Natural killer cell (primary cell): ENCODE data around the gene ABCA10. TPM values are rescaled to one million over a fixed set of nuclear protein-coding genes. Genes with fewer than 3 reads are reported as not detected.
"Not testable (repeated sequence)": the region's sequence is repeated elsewhere in the genome, so short reads cannot be mapped to it uniquely, and the experiment has no call there.

ENCODE experiments used
- ATAC-seq, 3 donors: fragments of 150-1000 bp in 2 of 3; fragments of 200-7000 bp in 1 of 3; cut with Tn5 transposase; 1 replicate in 1 of 3; 2 replicates in 2 of 3; pipeline ENCODE4 v1.10.0; 2021; ENCODE audit warnings: mild to moderate bottlenecking in 2 of 3, moderate library complexity in 2 of 3
- DNase-seq, 2 donors: peaks; one replicate each; pipeline versions ENCODE4 v3.0.0 to v3.0.0-alpha.2; 2013 to 2021; ENCODE audit warnings: mixed read lengths in 1 of 2
- H3K27ac ChIP-seq: one replicate; pipeline ENCODE4 v1.5.1; 2013; ENCODE audit warnings: mild to moderate bottlenecking, low read length
- H3K27me3 ChIP-seq: one replicate; pipeline ENCODE4 v1.6.1; 2013; ENCODE audit warnings: low read length; ENCODE audit not compliant: control insufficient read depth, insufficient read depth
- H3K36me3 ChIP-seq: one replicate; pipeline ENCODE4 v1.6.1; 2013; ENCODE audit warnings: low read length; ENCODE audit not compliant: control insufficient read depth, insufficient read depth
- H3K4me1 ChIP-seq: one replicate; pipeline ENCODE4 v1.6.1; 2013; ENCODE audit warnings: low read length; ENCODE audit not compliant: control insufficient read depth, insufficient read depth
- H3K4me3 ChIP-seq: one replicate; pipeline ENCODE4 v1.5.1; 2013; ENCODE audit warnings: low read length
- H3K9me3 ChIP-seq: one replicate; pipeline ENCODE4 v1.6.1; 2013; ENCODE audit warnings: low read length; ENCODE audit not compliant: control insufficient read depth, insufficient read depth
- H3K27ac Mint-ChIP-seq, 2 donors: one replicate each; pipeline ENCODE4 v1.8.0; 2022; ENCODE audit warnings: mild to moderate bottlenecking in 2 of 2, mixed read lengths in 2 of 2, moderate library complexity in 1 of 2
- H3K27me3 Mint-ChIP-seq, 2 donors: one replicate each; pipeline ENCODE4 v1.8.0; 2022; ENCODE audit warnings: low read depth in 2 of 2, mixed read lengths in 2 of 2
- H3K36me3 Mint-ChIP-seq: one replicate; pipeline ENCODE4 v1.8.0; 2022; ENCODE audit warnings: mixed read lengths
- H3K4me1 Mint-ChIP-seq, 2 donors: one replicate each; pipeline ENCODE4 v1.8.0; 2022; ENCODE audit warnings: mixed read lengths in 2 of 2
- H3K4me3 Mint-ChIP-seq: one replicate; pipeline ENCODE4 v1.8.0; 2022; ENCODE audit warnings: mild to moderate bottlenecking, moderate library complexity, mixed read lengths
- H3K9me3 Mint-ChIP-seq, 2 donors: one replicate each; pipeline ENCODE4 v1.8.0; 2022; ENCODE audit warnings: mixed read lengths in 2 of 2
- WGBS: methylation state at CpG from one replicate; pipeline ENCODE4 v1.1.7; 2013; ENCODE audit warnings: missing lambda C conversion rate; ENCODE audit not compliant: insufficient coverage; 5-methylcytosine and 5-hydroxymethylcytosine counted together
- intact Hi-C: fragments of 100-400 bp; cut with micrococcal nuclease; formaldehyde crosslinking; loops from one replicate; pipeline ENCODE4 v1.14.2; 2022
- total RNA-seq, 4 donors: library from RNA; stranded (reverse); fragments of 120-200 nt in 1 of 4; gene quantifications; one replicate each; pipeline versions ENCODE4 v1.2.3 to v1.2.4, GENCODE V29; 2013 to 2022
- TF ChIP-seq, protein P1 (sequence below): fragments of 200-600 bp; IDR thresholded peaks from one replicate; pipeline ENCODE4 v1.8.0; 2022; ENCODE audit warnings: antibody characterized with exemption

ABCA10 gene
- total RNA-seq, 3 donors from 2014 or later (not counting 1 experiment from before 2014, with no cell fraction given) = 2.3 to 3.4 (median 2.7) TPM

DNA sequence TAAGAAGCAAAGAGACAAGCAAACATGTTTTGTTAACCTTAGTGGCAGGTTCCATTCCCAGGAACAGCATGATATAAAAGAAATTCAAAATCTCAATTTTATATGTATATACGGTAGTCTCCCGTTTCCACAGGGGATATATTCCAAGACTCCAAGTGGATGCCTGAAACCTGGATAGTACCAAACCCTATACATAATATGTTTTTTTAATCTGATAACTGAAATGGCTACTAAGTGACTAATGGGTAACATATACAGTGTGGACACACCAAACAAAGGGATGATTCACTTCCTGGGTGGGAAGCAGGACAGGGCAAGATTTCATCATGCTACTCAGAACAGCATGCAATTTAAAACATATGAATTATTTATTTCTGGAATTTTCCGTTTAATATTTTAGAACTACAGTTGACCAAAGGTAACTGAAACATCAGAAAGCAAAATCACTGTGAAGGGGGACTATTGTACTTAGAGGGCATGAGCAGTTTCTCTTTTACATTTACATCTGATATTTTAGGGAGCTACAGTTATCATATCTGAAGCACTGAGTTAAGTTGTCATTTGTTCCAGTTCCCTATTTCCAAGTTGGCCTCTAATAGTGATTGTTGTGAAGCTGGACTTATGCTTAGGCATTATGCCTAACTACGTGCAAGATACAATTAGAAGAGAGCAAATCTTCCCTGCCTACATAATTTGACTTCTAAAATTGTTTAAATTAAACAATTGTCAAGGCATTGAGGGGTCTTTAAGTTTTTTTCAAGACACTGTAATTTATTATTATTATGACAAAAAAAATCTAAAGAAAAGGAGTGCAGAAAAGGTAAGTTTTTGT, 52.8 kb downstream of the ABCA10 start:
- H3K4me1 Mint-ChIP-seq = no peaks in the 10 kb centered on the region
- H3K27me3 Mint-ChIP-seq = no peaks in the 10 kb centered on the region
- Histone ChIP-seq H3K9me3 (no peaks in the 10 kb centered on the region), H3K36me3 (no peaks in the 10 kb centered on the region), H3K4me3 (no peak overlapping the region), H3K27ac (no peak overlapping the region), H3K4me1 (no peaks in the 10 kb centered on the region), H3K27me3 (no peaks in the 10 kb centered on the region)
- DNase-seq = no peak
- no peaks in the 10 kb centered on the region for H3K36me3 Mint-ChIP-seq
- no peak overlapping the region for H3K4me3 Mint-ChIP-seq
- ATAC-seq = no peak
- 100% methylated on average over 1 of the region's 4 CpGs for WGBS
- TF ChIP-seq, protein P1, sequence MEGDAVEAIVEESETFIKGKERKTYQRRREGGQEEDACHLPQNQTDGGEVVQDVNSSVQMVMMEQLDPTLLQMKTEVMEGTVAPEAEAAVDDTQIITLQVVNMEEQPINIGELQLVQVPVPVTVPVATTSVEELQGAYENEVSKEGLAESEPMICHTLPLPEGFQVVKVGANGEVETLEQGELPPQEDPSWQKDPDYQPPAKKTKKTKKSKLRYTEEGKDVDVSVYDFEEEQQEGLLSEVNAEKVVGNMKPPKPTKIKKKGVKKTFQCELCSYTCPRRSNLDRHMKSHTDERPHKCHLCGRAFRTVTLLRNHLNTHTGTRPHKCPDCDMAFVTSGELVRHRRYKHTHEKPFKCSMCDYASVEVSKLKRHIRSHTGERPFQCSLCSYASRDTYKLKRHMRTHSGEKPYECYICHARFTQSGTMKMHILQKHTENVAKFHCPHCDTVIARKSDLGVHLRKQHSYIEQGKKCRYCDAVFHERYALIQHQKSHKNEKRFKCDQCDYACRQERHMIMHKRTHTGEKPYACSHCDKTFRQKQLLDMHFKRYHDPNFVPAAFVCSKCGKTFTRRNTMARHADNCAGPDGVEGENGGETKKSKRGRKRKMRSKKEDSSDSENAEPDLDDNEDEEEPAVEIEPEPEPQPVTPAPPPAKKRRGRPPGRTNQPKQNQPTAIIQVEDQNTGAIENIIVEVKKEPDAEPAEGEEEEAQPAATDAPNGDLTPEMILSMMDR = no peak
- intact Hi-C loops = no loop called here
- no peaks in the 10 kb centered on the region for H3K9me3 Mint-ChIP-seq
- no peak overlapping the region for H3K27ac Mint-ChIP-seq

DNA sequence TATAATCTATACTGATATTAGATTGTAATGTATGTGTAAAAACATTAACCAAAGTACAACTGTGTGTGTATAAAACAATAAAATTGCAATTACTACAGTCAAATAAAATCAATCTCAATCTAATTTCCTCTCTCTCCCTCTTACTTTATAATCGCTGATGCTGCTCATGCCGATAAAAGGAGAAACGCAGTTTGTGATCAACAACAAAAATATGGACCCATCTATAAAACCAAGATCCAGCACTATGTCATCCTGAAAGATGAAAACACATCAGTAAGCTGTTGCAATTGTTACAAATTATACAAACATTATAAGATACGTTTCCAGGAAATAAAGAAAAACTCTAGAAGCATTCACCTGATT, 53.4 kb downstream of the ABCA10 start:
- ATAC-seq (no peak), DNase-seq (no peak)
- TF ChIP-seq, protein P1 = no peak
- H3K27me3 Mint-ChIP-seq = no peaks in the 10 kb centered on the region
- H3K4me1 Mint-ChIP-seq = no peaks in the 10 kb centered on the region
- WGBS = 93% methylated on average over 4 of the region's 4 CpGs
- H3K4me3 ChIP-seq = no peak overlapping the region
- no peaks in the 10 kb centered on the region for H3K36me3 Mint-ChIP-seq
- no peaks in the 10 kb centered on the region for H3K27me3 ChIP-seq
- H3K9me3 Mint-ChIP-seq = no peaks in the 10 kb centered on the region
- no peaks in the 10 kb centered on the region for H3K36me3 ChIP-seq
- H3K4me3 Mint-ChIP-seq = no peak overlapping the region
- H3K9me3 ChIP-seq = no peaks in the 10 kb centered on the region
- intact Hi-C loops = no loop called here
- no peaks in the 10 kb centered on the region for H3K4me1 ChIP-seq
- no peak overlapping the region for H3K27ac ChIP-seq
- H3K27ac Mint-ChIP-seq = no peak overlapping the region

DNA sequence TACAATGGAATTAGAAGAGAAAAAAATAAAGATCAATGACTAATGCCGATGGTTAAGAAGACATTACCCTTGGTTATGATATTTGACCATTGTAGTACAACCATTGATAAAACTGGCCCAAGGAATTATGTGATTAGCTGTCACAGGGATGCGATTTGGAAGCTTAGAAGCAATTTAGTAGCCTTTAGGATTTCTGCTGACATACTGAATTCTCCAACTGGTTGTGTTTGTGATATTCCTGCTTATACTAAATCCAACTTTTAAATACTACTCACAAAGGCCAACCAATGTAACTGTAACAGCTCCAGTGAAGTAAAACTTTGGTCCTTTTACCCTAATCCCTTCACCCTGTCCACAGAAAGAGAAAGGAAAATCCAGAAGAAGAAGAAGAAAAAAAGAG, 55.5 kb downstream of the ABCA10 start:
- Histone ChIP-seq H3K4me1 (no peaks in the 10 kb centered on the region), H3K36me3 (no peaks in the 10 kb centered on the region), H3K4me3 (no peak overlapping the region), H3K27me3 (no peaks in the 10 kb centered on the region), H3K27ac (no peak overlapping the region), H3K9me3 (no peaks in the 10 kb centered on the region)
- no peak overlapping the region for H3K4me3 Mint-ChIP-seq
- H3K4me1 Mint-ChIP-seq = no peaks in the 10 kb centered on the region
- H3K9me3 Mint-ChIP-seq = no peaks in the 10 kb centered on the region
- ATAC-seq = no peak
- 100% methylated on average over 1 of the region's 2 CpGs for WGBS
- intact Hi-C loops = no loop called here
- H3K27ac Mint-ChIP-seq = no peak overlapping the region
- no peak for DNase-seq
- no peaks in the 10 kb centered on the region for H3K36me3 Mint-ChIP-seq
- TF ChIP-seq, protein P1 = no peak
- H3K27me3 Mint-ChIP-seq = no peaks in the 10 kb centered on the region

DNA sequence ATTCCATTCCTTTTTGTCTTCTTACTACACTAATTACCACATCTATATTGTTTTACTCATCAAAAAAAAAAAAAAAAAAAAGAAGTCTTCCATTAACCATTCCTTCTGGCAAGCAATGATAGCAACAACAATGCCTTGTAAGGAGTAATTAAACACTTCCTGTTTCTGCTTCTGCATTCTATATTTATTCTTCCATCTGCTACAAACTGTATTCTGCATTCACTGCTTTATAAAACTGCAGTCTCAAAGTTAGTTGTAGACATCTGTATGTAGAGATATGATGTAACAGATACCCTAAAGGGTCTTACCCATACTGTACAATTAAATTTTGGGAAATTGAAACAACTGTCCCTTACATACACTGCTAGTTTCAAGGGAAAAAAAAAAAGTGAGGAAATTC, 58.2 kb downstream of the ABCA10 start:
- no peaks in the 10 kb centered on the region for H3K4me1 Mint-ChIP-seq
- no peaks in the 10 kb centered on the region for H3K36me3 Mint-ChIP-seq
- no peak for DNase-seq
- TF ChIP-seq, protein P1 = no peak
- Histone ChIP-seq H3K27me3 (no peaks in the 10 kb centered on the region), H3K36me3 (no peaks in the 10 kb centered on the region), H3K27ac (no peak overlapping the region), H3K9me3 (no peaks in the 10 kb centered on the region), H3K4me1 (no peaks in the 10 kb centered on the region), H3K4me3 (no peak overlapping the region)
- H3K4me3 Mint-ChIP-seq = no peak overlapping the region
- H3K9me3 Mint-ChIP-seq = no peaks in the 10 kb centered on the region
- ATAC-seq = no peak
- no peak overlapping the region for H3K27ac Mint-ChIP-seq
- intact Hi-C loops = no loop called here
- H3K27me3 Mint-ChIP-seq = no peaks in the 10 kb centered on the region

DNA sequence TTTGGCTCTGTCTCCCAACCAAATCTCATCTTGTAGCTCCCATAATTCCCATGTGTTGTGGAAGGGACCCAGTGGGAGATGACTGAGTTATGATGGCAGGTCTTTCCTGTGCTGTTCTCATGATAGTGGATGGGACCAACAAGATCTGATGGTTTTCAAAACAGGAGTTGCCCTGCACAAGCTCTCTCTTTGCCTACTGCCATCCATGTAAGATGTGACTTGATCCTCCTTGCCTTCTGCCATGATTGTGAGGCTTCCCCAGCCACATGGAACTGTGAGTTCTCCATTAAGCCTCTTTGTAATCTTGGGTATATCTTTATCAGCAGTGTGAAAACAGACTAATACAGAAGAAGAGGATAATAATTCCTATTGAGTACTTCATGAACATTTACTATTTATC, 60.0 kb downstream of the ABCA10 start:
- H3K27ac Mint-ChIP-seq, DNase-seq, intact Hi-C loops: not testable (repeated sequence)

More for the DNA sequence above, 60.0 kb downstream of the ABCA10 start:
- H3K27me3 Mint-ChIP-seq, H3K27ac ChIP-seq, H3K36me3 Mint-ChIP-seq, H3K4me1 ChIP-seq, H3K9me3 Mint-ChIP-seq, H3K9me3 ChIP-seq, H3K27me3 ChIP-seq, H3K4me3 ChIP-seq, H3K4me3 Mint-ChIP-seq, H3K4me1 Mint-ChIP-seq, ATAC-seq, H3K36me3 ChIP-seq: not testable (repeated sequence)
